DMS53 treated with DMSO at 0.1 percent for 48 hours (cell line): Measurements from ENCODE around the gene CARMIL1.

Experiments used
- DNase-seq: peaks from one replicate; lab custom pipeline; 2025; ENCODE audit not compliant: unreplicated experiment; lab: John Stamatoyannopoulos, UW

The CARMIL1 gene

DNA sequence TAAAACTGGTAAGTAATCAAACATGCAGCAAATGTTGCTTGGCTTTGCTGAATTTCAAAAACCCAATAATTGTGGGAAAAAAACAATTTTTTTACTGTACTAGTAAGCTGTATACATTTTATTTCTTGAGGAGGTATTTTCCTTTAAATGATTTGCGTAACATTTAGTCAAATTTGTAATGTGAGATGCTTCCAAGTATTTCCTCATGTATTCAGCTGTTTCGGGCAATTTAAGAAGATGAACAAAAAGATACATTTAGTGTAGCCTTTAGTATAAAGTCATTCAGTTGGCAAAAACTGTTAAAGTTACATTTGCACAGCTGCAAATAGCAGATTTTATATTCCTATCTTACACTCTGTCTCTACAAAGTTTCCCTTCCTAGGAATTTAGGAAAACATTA lies 186.8 kb downstream of the CARMIL1 start:
- no peak for DNase-seq

DNA sequence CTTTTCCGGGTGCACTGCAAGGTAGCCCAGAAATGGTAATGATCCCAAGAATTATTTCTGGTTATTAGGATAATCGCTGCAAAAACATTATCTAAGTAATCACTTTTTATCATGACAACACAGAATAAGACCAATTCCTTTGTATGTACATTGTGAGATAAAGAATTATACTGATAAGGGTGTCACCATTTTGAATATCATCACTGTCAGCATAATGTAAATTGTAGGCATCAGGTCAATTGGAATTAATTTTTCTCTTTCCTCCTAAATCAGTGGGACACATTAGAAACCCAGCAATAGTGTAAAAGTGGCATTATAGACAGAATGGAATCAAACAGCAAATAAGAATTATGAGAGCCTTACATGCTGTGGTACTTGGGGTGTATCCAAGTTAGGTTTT lies 189.7 kb downstream of the CARMIL1 start:
- no peak for DNase-seq

DNA sequence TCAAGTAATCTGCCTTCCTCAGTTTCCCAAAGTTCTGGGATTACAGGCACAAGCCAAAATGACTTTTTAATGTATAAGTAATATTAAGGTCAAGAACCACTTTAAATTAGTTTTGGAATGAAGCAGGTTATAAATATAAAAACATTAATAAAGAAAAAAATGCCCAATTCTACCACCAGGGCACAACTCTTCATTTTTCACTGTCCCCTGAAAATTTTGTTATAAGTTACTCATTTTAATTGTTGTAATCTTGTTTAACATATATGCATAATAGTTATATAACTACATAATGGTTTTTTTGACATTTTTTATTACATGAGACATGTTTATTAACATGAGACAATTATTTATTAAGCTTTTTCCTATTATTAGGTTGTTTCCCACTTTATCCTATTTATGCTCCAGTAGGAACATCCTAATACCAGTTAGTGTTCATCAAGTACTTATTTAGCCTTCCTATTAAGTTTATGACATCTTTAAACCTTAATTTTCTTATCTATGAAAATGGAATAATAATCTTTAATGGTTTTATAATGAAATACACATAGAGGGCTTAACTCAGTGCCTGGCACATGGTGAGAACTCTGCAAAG lies 190.7 kb downstream of the CARMIL1 start:
- DNase-seq: no peak

DNA sequence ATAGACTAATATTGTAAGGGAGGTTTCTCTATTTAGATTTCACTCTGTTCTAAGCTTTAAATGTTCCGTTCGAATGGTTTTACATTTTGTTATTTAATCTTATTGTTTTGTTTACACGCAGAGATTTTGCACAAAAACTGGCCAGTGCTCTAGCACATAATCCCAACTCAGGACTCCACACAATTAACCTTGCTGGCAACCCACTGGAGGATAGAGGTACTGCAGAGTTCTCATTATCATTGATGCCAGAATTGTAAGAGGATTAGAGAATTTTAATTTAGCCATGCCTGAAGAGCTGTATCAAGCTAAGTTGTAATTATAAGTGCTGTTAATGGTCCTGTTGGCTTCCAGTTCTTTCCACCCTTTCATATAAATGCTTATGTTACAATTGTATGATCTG lies 193.1 kb downstream of the CARMIL1 start:
- DNase-seq: no peak

DNA sequence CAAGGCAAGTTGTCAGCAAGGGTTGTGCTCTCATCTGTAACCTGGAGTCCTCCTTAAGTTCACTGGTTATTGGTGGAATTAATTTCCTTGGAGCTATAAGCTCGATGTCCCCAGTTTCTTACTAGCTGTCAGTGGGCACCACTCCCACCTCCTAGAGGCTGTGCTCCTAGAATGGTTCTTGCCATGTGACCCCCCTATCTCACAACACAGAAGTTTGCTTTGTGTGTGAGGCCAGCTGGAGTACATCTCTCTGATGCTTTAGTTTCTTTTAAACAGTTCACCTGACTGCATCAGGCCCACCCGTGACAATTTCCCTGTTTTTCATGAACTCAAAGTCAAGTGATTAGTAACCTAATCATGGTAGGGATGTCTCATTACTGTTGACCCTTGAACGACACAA lies 193.7 kb downstream of the CARMIL1 start:
- DNase-seq: no peak

DNA sequence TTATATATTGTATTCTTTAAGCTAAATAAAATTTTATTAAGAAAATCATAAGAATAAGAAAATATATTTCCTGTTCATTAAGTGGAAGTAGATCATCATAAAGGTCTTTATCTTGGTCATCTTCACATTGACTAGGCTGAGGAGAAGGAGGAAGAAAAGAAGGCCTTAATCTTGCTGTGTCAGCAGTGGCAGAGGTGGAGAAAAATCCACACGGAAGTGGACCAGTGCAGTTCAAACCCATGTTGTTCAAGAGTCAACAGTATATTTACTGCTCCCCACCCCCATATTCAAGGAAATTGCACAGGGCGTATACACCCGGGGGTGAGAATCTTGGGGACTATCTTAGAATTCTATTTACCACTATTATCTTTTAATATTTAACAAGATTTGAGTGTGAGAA lies 194.3 kb downstream of the CARMIL1 start:
- DNase-seq: no peak

DNA sequence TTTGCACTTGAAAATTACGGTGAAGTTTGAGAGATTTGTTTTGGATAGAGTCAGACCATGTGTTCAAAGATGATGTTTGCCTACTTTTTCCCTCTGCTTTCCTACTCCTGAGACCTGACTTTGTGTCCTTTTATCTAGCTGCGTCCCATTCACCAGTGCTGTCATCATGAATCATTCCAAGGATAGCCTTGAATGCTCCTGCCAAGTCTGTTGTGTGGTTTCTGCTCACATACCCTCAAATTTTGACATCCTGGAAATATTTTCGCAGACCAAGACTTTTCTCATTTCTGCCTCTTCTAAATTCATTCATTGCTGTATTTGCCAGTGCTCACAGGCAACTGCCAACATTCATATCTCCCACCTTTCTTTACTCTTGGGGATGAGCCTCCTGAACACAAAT lies 197.0 kb downstream of the CARMIL1 start:
- no peak for DNase-seq

DNA sequence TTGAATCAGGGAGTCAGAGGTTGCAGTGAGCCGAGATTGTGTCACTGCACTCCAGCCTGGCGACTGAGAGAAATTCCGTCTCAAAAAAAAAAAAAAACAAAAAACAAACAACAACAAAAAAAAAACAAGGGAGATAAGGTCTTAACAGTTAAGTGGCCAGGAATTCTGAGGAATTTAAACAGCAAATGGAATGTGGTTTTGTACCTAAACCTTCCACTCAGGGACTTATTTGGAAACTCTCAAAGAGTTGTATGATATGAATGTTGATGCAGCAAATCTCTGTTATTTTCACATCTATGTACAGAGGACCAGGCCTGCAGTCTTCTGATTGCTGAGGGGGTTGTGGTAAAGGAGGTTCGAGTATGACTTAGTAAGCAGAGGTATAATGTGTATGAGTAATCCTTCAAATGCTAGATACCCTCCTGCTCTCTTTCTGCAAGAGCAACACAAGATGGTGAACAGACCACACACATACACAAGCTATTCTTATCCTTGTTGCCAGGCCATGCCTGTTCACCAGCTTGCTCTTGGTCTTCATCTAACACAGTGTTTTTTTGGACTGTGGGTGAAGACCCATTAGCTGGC lies 197.9 kb downstream of the CARMIL1 start:
- DNase-seq: no peak

DNA sequence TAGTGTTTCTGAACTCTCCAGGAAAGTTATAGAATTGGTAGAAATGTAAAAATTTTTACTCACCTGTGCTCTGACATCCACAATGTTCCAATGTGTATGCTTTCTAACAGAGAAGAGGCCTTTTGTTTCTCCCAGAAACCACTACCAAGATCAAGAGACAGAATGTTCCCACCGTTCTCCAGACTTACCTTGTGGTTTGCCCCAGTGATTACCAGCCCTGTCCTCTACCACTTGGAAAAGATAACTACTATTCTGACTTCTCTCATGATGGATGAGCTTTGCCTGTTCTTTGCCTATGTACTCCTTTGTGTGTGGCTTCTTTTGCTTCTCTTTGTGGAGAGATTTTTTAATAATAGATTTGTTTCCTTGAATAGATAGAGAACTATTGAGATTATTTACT lies 199.8 kb downstream of the CARMIL1 start:
- DNase-seq: no peak

DNA sequence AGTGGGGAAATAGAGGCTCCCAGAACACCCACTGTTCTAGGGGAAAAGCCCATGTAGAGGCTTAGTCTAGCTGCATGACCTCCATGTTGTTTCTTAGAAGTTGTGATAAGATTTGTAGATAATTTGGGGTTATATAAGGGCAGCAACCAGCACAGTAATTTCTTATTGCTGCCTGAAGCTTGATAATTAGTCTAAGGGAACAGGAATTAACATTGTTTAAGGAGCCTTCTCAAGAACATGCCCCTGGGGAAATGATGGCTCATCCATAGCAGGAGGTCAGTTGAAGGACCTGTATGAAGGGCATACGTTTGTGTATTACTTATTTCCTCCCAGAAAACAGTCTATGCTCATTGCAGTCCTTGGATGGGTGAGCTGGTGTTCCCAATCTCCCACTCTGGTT lies 202.1 kb downstream of the CARMIL1 start:
- DNase-seq: no peak

DNA sequence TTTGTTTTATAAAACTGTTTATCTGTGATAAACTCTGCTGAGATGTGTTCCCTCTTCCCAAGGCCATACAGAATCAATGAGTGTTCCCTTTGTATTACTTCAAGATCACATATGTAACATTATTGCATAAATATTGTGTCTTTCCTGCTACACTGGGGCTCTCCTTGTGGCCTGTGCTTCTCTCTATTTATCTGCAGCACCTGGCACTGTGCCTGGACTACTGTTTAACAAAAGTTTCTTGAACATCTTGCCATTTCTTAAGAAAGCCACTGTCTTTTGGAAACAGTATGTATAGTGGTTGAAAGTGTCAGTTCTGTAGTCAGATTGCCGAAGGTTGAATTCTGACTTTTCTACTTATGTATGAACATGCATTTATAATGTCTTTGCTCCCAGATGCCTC lies 203.8 kb downstream of the CARMIL1 start:
- no peak for DNase-seq

DNA sequence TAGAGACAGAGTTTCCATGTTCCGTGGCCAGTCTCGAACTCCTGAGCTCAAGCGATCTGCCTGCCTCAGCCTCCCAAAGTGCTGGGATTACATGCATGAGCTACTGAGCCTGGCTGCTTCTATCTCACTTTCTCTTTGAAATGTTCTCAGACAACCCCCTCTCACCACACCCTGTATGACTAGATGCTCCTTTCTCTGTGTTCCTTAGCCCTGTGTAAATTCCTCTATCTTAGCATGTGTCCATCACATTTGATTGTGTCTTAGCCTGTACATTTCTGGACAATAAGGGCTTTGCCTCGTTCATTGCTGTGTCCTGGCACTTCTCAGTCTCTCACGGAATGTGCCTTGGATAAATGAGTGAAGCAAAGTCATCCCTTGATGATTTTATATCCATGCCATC lies 204.8 kb downstream of the CARMIL1 start:
- DNase-seq: no peak

DNA sequence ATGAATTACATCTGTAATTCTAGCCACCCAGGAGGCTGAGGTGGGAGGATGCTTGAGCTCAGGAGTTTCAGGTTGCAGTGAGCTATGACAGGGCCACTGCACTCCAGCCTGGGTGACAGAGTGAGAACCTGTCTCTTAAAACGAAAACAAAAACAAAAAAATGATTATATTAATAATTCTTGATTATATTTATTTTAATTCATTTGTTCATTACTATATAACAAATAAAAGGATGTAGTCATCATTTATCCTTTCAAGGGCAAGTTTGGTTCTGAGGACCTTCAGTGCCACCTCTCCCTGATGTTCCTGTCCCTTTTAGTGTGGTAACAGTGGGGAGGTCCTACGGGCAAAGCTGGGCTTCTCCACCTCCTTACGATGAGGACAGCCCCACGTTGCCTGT lies 205.7 kb downstream of the CARMIL1 start:
- DNase-seq: no peak

DNA sequence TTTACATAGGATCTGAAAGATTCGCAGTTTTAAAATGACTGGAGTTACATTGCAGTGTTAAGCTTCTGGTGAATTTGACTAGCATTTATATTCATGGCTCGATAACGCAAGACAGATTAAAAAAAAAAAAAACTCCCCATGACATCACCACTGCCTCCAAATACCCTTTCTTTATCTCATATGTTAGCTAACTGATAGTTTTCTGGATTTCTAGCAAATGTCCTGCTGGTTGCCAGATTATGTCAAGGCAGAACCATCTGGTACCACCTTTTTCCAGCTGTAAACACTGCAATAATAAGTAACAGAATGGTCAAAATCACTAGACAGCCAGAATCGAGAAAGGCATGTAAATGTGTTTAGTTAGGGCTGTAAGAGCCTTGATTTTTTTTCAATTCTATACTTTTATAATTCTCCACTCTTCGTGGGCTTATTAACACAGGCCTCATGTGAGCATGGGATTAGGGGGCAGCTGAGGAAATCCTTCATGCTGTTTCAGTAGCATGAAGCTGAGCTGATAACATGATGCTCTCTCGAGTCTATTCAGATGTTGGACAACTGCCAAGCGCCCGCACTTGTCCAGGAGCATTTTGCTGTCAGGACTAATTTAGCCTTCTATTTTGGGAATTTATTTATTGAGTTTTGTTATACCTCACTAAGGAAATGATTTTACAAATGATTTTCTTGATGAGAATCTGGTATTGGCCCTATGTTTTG lies 206.8 kb downstream of the CARMIL1 start:
- DNase-seq: no peak

DNA sequence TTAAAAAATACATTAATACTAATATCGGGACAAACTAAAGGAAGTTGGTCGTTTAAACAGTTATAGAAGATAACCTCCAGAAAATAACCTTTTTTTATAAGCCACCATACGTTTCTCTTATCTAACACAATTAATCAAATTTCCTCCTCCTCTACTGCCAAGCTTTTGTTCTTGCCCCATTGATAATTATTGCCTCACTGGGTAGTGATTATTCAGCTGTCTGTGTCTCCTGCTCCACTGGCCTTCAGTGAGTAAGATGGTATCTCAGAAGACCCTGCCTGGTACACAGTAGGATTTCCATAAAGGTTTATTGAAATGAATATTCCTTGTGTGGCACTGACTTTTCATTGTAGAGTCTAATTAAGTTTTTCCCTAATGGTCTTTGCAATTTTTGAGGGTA lies 207.4 kb downstream of the CARMIL1 start:
- no peak for DNase-seq

DNA sequence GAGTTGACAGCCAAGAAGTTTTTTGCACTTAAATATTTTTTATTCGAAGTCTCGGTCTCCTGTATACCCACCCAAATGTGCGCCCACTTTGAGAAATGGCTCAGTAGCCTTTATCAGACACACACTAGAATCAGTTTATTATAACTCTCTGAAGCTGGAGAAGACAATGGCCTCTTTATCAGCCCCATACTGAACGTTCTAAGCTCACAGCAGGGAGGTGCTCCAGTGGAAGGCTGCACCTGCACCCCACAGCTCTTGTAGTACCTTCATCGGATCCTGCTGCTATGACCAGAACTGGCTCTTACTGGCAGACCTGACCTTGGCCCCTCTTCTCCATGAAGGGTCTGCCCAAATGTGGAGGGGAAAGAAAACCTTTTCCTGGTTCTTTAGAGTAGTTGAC lies 207.8 kb downstream of the CARMIL1 start:
- DNase-seq: no peak

DNA sequence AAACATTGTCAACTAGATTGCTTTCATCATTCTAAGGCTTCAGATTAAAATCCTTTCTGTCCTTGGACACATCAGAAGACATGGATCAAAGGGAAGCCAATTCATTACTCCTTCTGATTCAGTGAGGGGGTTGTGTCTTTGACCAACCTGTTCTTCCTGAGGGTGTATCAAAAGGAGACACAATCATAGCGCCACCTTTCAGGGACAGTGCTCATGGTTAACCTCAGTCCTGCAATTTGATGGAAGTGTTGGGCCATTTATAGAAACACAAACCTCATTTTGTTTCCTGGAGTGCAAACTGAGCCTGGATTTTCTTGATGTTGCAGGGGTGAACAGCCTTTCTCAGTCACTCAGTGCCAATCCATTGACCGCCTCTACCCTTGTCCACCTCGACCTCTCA lies 209.0 kb downstream of the CARMIL1 start:
- DNase-seq: no peak

DNA sequence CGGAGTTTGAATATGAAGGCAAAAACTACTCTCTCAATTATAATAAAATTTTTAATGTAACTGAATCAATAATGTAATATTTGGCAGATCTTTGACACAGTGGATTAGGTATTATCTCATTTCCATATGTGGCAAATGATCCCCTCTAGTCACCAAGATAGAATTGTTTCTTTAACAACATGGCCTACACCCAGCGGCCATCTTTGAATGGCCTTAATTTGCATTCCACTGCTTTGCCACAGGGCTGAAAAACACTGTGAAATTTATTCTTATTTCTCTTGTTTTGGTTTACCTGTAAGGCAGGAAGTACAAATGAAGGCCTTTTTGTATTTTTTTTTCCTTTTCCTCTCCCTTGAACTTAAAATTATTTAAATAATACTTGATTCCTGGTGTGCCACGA lies 210.2 kb downstream of the CARMIL1 start:
- DNase-seq: no peak

DNA sequence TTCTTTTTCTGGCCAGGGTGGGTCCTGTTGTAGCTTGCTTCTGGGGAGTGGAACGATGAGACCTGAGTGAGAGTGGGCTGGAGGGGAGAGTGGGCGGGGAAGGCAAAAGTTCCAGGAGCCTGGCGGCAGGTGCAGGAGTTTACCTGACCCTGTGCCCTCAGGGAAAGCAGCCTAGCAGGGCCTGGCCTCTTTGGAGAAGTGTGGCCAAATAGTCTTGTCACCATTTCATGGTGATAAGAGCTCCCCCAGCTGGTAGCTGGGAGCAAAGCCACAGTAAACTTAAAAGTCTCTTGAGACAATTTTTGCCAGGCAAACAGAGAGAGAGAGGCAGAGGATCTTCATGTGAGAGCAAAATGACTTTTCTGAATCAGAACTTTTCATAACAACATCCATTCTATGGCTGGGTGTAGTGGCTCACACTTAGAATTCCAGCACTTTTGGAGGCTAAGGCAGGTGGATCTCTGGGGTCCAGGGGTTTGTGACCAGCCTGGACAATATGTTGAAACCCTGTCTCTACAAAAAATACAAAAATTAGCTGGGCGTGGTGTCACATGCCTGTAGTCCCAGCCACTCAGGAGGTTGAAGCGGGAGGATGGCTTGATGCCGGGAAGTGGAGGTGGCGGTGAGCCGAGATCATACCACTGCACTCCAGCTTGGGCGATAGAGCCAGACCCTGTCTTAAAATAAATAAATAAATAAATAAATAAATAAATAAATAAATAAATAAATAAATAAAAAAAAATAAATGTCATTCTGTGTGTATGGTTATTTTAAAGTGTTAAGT lies 211.0 kb downstream of the CARMIL1 start:
- peak; percentile 89 for DNase-seq

DNA sequence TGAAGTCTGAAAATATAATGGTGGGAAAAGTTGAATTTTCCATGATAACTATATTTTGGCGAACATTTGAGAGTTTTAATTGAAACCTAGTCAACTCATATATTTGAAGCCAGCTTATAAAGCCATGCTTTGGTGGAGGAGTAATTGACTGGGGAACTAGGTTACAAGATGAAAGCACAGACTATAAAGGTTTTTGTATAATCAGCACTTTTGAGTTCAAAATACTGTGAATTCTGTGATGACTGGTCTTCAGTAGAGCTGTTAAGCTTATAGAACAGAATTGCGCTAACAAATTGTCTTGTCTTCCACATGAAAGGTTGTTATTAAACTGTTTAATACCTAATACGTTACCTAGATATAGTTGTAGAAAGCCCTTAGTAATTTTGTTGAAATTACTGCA lies 213.8 kb downstream of the CARMIL1 start:
- DNase-seq: no peak

DNA sequence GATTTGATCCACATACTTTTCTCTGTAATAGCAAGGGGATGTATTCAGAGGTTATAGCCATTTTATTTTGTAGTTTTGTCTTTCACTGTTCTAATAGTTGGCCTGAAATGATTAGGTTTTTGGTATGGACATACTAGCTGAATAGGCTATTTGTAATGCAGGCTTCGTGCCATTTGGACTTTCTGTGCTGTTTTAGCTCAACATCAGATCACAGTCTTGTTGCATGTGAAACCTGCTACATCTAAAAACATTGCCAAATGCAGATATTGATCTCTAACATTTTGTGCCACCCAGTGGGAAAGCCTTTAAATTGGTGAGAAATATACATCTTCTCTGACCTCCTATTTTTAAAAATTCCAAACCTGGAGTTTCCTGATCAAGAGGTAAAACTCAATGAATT lies 215.3 kb downstream of the CARMIL1 start:
- DNase-seq: no peak
